Smooth muscle cell (in vitro differentiated cells): ENCODE results near the gene OXGR1. TPM values are rescaled to one million over a fixed set of nuclear protein-coding genes. Genes with fewer than 3 reads are reported as not detected.

Experiments used
- DNase-seq: peaks from one replicate; lab custom pipeline; 2025; ENCODE audit not compliant: unreplicated experiment; lab: John Stamatoyannopoulos, UW
- H2AFZ ChIP-seq: fragments of 200-600 bp; sonication (generic); 2 replicates; pipeline ENCODE4 v1.6.0; 2016; ENCODE audit warnings: antibody characterized with exemption, low read depth, mild to moderate bottlenecking
- H3F3A ChIP-seq: fragments of 200-600 bp; sonication (generic); 2 replicates; pipeline ENCODE4 v1.6.0; 2017; ENCODE audit warnings: antibody characterized with exemption, low read depth
- H3K27ac ChIP-seq: fragments of 200-600 bp; sonication (generic); 2 replicates; pipeline ENCODE4 v1.5.1; 2016; ENCODE audit warnings: low read depth, mild to moderate bottlenecking
- H3K27me3 ChIP-seq: fragments of 200-600 bp; sonication (generic); 2 replicates; pipeline ENCODE4 v1.6.1; 2016; ENCODE audit warnings: low read depth, mild to moderate bottlenecking
- H3K36me3 ChIP-seq: fragments of 200-600 bp; sonication (generic); 2 replicates; pipeline ENCODE4 v1.5.1; 2016; ENCODE audit warnings: low read depth
- H3K4me1 ChIP-seq: fragments of 200-600 bp; sonication (generic); 2 replicates; pipeline ENCODE4 v1.5.1; 2016; ENCODE audit warnings: low read depth
- H3K4me2 ChIP-seq: fragments of 200-600 bp; sonication (generic); 2 replicates; pipeline ENCODE4 v1.6.0; 2016; ENCODE audit warnings: mild to moderate bottlenecking
- H3K4me3 ChIP-seq: fragments of 200-600 bp; sonication (generic); 2 replicates; pipeline ENCODE4 v1.5.1; 2016; ENCODE audit warnings: mild to moderate bottlenecking
- H3K79me2 ChIP-seq: fragments of 200-600 bp; sonication (generic); 2 replicates; pipeline ENCODE4 v1.6.0; 2016; ENCODE audit warnings: low read depth, mild to moderate bottlenecking
- H3K9ac ChIP-seq: fragments of 200-600 bp; sonication (generic); 2 replicates; pipeline ENCODE4 v1.6.0; 2016; ENCODE audit warnings: low read depth
- H3K9me3 ChIP-seq: fragments of 200-600 bp; sonication (generic); replicated peaks from 2 replicates; pipeline ENCODE4 v1.5.1; 2016; ENCODE audit warnings: low read depth
- H4K20me1 ChIP-seq: fragments of 200-600 bp; sonication (generic); 2 replicates; pipeline ENCODE4 v1.6.0; 2016; ENCODE audit warnings: low read depth
- CTCF ChIP-seq: fragments of 200-600 bp; sonication (generic); IDR thresholded peaks from 2 replicates; pipeline ENCODE4 v1.5.1; 2017; ENCODE audit warnings: borderline replicate concordance, mild to moderate bottlenecking, antibody characterized with exemption; ENCODE audit not compliant: insufficient read depth, poor library complexity, severe bottlenecking
- WGBS: methylation state at CpG from one replicate; pipeline ENCODE4 v1.1.7; 2016; ENCODE audit warnings: low lambda C conversion rate; 5-methylcytosine and 5-hydroxymethylcytosine counted together
- polyA plus RNA-seq: library from polyadenylated mRNA; unstranded; fragments of >200 nt; fragmentation: Nextera tagmentation; extraction: Ambion mirVana; gene quantifications from 2 replicates; pipeline ENCODE4 v1.2.1, GENCODE V29; 2016
- total RNA-seq: library from RNA; depleted of rRNA; stranded (reverse); fragments of >200 nt; gene quantifications from 2 replicates; pipeline ENCODE4 v1.2.3, GENCODE V29; 2014

The OXGR1 gene
- total and polyA plus RNA-seq, 2 experiments from 2014 or later, result 1.4 TPM; not detected in 1

GRCh38 chr13:96966415-96967102, 27.7 kb downstream of the OXGR1 start:
- no peak overlapping the region for H3K4me2 ChIP-seq
- no peaks in the 10 kb centered on the region for H3F3A ChIP-seq
- DNase-seq, result no peak
- H3K4me1 ChIP-seq, result no peaks in the 10 kb centered on the region
- no peak overlapping the region for H3K9ac ChIP-seq
- H3K79me2 ChIP-seq, result no peaks in the 10 kb centered on the region
- no peak overlapping the region for H2AFZ ChIP-seq
- no peaks in the 10 kb centered on the region for H4K20me1 ChIP-seq
- no peaks in the 10 kb centered on the region for H3K27me3 ChIP-seq
- H3K9me3 ChIP-seq, result no peaks in the 10 kb centered on the region
- H3K36me3 ChIP-seq, result no peaks in the 10 kb centered on the region
- no peak overlapping the region for H3K4me3 ChIP-seq
- no peak for TF ChIP-seq CTCF
- 97% methylated on average over 12 of the region's 12 CpGs for WGBS
- H3K27ac ChIP-seq, result no peak overlapping the region

- WGBS, result 85% methylated on average over 2 of the region's 2 CpGs
- no peak overlapping the region for H3K9ac ChIP-seq
- no peak for TF ChIP-seq CTCF
- H3K4me1 ChIP-seq, result no peaks in the 10 kb centered on the region
- no peaks in the 10 kb centered on the region for H3K27me3 ChIP-seq
- DNase-seq, result no peak
- no peak overlapping the region for H2AFZ ChIP-seq
- H3K79me2 ChIP-seq, result no peaks in the 10 kb centered on the region
- no peaks in the 10 kb centered on the region for H3F3A ChIP-seq
- H3K27ac ChIP-seq, result no peak overlapping the region
- H3K9me3 ChIP-seq, result no peaks in the 10 kb centered on the region
- no peaks in the 10 kb centered on the region for H3K36me3 ChIP-seq
- no peak overlapping the region for H3K4me2 ChIP-seq
- no peaks in the 10 kb centered on the region for H4K20me1 ChIP-seq
- H3K4me3 ChIP-seq, result no peak overlapping the region
Observed at GRCh38 chr13:96963786-96964475, 30.3 kb downstream of the OXGR1 start.

- no peaks in the 10 kb centered on the region for H3K9me3 ChIP-seq
- H3K27me3 ChIP-seq, result no peaks in the 10 kb centered on the region
- no peak overlapping the region for H3K4me3 ChIP-seq
- no peak for DNase-seq
- TF ChIP-seq CTCF, result no peak
- H3K4me1 ChIP-seq, result no peaks in the 10 kb centered on the region
- H3K9ac ChIP-seq, result no peak overlapping the region
- no peak overlapping the region for H3K27ac ChIP-seq
- no peak overlapping the region for H3K4me2 ChIP-seq
- no peaks in the 10 kb centered on the region for H3K79me2 ChIP-seq
- 89% methylated on average over 3 of the region's 3 CpGs for WGBS
- no peaks in the 10 kb centered on the region for H4K20me1 ChIP-seq
- no peaks in the 10 kb centered on the region for H3K36me3 ChIP-seq
- no peaks in the 10 kb centered on the region for H3F3A ChIP-seq
- no peak overlapping the region for H2AFZ ChIP-seq
Observed at GRCh38 chr13:96960379-96960778, 33.9 kb downstream of the OXGR1 start.
